HL-60/S4 treated with phorbol 12-myristate 13-acetate at 8.2 ng/mL for 4 days and 3 days (cell line): ENCODE results near the gene MSX2.

Source experiments
- in situ Hi-C: fragments of 300-500 bp; cut with MboI; formaldehyde crosslinking; loops from 2 replicates; pipeline ENCODE4 v1.15.0; 2022; ENCODE audit warnings: low sequenced_read_pairs

Gene MSX2

DNA sequence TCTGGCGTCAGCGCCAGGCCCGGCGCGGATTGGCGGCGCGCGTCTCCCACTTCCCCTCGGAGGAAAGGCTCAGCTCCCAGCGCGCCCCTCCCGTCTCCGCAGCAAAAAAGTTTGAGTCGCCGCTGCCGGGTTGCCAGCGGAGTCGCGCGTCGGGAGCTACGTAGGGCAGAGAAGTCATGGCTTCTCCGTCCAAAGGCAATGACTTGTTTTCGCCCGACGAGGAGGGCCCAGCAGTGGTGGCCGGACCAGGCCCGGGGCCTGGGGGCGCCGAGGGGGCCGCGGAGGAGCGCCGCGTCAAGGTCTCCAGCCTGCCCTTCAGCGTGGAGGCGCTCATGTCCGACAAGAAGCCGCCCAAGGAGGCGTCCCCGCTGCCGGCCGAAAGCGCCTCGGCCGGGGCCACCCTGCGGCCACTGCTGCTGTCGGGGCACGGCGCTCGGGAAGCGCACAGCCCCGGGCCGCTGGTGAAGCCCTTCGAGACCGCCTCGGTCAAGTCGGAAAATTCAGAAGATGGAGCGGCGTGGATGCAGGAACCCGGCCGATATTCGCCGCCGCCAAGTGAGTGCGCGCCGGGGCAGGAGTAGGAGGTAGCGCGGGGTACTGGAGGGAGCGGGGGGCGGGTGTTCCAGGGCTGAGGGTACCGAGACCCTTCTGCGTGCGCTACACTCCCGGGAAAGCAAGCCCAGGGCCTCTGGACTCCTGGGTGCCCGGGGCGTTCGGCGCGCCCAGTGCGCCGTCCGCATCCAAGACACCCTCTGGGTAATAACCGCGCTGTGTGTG lies at the start of gene MSX2:
Gene MSX2 (plus strand): TSS at position 99 of the 777 bp plus-strand sequence. CDS start 78 bp downstream, at position 177.
- in situ Hi-C loops: no loop called here

DNA sequence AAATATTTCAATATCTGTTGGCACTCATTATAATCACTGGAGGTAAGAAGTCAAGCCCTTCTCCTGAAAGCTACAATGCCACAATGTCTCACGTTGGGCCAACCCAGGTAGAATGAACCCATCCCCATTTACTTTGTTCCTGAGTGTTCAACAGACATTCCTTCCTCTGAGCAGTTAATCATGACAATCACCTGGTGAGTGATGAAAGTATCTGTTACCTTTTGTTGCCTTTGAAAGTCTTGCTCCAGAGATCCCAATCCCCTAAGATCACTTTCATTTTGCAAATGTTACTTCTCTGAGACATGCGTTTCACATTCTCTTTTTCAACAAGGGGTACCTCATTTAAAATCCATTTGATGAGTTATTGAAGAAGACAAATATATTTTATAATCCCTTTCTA lies 49.3 kb upstream of the MSX2 start:
- in situ Hi-C loops: no loop called here

DNA sequence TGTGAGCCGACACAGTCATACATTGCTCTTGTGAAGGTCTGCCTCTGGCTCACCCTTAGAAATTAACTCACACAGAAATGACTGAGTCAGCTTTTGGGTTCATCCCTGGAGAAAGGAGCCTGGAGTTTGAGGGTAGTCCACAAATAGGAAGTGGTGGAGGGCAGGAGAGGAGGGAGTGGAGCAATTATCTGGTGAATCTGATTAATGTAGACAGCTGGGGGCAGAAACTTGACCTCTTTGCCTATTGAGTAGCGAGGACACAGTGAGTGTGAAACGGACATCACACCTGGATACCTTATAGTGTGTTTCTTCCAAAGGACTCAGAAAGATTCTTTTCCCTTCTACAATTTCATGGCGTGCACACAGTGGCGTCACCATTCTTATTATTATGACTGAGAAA lies 48.5 kb upstream of the MSX2 start:
- in situ Hi-C loops: no loop called here

DNA sequence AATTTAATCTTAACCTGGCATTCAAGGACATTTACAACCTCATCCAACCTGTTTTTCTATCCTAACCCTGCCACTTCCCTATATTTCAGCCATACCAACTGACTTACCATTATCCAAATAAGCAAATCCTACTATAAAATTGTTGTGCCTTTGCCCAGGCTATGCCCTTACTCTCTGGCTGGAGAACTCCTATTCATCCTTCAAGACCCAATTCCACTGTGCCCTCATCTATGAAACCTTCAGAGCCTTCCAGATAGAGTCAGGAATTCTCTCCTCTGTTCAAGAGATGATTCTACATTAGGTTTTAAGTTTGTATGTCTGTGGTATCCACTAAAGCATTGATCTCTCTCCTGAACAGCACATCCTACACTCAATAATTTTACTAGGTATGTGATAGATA lies 46.3 kb upstream of the MSX2 start:
- in situ Hi-C loops: no loop called here

DNA sequence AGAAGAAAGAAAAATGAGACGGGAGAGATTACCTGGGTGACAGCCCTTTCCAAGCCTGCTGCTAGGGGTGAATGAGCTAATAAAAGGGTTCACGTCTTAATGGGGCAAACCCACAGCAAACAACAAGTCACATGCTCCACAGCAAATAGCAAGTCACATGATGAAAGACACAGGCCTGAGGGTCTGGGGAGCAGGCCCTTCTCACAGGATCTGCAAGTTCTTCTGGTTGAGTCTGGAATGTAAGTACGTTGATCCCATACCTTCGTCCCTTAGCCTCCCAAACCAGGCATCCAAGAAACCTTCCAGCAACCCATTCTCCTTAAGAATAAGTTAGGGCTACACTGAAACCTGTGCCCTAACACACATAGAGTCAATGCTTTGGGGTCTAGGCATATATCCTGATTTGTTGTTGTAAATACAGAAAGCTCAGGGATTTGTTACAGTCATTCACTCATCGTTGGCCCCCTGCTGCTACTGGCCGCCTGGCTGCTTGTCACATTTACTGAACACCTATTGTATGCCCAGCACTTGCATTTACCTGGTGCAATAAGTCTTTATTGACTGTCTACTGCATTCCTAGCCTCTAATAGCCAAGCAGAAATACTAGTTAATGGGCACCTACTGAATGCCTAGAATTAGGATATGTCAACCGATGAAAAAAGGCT lies 43.3 kb upstream of the MSX2 start:
- in situ Hi-C loops: no loop called here

DNA sequence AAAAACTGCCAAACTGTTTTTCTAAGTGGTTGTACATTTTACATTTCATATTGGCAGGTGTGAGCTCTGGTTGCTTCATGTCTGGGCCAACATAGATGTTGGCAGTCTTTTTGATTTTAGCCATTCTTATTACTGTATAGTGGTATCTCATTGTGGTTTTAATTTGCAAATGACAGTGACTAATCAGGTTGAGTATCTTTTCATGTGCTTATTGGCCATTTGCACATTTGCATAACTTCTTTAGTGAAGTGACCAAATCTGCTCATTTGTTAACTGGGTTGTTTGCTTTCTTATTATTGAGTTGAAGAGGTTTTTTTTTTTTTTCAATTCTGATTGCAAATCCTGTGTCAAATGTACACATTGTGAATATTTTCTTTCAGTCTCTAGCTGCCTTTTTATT lies 36.9 kb upstream of the MSX2 start:
- in situ Hi-C loops: no loop called here

DNA sequence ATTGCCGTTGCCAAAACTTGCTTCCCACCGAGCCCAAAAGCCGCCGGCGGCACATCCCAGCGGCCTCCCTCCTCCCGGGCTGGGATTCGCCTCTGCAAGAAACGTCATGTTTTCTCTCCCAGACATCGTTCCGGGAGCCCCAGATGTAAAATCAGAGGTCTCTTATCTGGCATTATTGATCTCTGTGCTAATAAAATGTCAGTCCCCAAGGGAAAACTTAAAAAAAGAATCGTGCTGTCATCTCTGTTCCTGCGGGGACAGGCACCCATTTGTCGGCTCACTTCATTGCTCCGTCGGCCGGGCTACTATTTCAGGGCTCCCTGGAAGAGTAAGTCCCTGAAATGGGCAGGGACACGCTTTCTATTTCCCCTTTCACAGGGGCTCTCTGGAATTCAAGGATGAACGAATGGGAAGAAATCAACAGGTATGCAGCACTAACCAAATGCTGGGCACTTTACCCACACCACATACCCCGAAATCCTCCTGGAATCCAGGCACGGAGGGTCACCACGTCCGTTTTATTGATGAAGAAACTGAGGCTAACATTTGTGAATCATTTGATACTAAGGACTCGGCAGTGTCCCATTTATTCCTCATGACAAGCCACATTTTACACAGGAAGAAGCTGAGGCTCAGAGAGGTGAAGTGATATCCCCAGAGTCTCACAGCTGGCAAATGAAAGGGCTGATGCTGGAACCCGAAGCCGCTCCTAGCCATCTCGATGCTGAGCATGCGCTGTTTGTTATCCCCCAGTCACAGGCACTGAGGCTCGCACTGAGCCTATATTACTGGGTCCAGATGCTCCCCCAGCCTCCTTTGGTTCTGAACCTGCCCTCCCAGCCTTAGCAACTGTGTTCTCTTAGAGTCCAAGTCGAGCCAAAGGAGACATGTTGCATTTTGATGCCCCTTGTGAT lies 35.7 kb upstream of the MSX2 start:
- in situ Hi-C loops: no loop called here

DNA sequence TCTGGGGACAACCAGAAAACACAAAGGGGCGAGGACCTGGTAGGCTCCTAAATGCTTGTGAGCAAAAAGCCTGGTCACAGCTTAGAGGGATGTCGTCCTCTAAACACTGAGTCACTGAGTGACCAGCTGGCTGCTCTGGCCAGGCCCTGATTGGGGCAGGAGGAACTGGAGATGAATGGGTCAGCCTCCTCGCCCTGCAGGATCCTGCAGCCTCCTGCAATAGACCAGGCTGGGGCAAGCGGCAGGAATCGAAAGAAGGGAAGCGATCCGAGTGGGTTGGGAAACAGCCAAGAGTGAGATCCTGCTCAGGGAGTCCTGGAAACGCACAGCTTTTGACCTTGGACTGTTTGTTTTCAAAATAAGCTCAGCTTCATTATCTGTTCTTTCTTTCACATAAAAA lies 34.1 kb upstream of the MSX2 start:
- in situ Hi-C loops: no loop called here

DNA sequence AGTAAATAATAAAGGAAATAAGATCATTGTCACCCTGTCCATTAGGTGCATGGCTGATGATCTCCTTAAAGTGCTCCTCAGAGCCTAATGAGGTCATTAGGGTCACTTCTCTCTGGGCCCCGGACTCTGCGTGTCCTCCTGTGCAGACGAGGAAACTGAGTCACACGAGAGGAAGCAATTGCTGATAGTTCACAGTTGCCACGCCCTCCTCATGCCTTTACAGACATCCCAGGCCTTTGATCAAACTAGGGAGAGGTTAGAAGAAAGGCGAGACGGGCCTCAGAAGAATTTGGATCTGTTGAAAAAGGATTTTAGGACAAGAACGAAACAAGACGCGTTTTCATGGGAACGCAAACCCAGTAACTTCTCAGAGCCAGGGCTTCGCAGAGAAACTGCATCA lies 32.0 kb upstream of the MSX2 start:
- in situ Hi-C loops: no loop called here

DNA sequence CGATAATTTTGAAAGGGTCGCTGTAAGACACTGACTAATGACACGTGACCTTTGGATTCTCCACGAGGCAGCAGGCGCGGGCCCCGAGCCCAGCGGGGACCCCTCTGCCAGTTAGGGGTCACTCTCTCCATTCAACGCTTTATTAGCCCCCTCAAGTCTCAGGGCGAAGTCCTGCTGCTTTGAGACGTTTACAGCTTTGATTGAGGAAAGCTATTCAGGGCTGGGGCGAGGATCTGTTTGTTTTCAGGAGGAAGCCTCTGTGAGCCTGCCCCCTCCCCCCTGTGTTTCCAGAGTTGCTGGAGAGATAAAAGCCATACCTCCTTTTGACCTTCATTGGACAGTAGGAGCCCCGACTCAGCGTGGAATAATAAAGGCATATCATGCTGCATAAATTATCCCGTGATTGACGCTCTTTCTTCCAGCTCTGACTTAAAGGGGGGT lies 31.4 kb upstream of the MSX2 start:
- in situ Hi-C loops: no loop called here

DNA sequence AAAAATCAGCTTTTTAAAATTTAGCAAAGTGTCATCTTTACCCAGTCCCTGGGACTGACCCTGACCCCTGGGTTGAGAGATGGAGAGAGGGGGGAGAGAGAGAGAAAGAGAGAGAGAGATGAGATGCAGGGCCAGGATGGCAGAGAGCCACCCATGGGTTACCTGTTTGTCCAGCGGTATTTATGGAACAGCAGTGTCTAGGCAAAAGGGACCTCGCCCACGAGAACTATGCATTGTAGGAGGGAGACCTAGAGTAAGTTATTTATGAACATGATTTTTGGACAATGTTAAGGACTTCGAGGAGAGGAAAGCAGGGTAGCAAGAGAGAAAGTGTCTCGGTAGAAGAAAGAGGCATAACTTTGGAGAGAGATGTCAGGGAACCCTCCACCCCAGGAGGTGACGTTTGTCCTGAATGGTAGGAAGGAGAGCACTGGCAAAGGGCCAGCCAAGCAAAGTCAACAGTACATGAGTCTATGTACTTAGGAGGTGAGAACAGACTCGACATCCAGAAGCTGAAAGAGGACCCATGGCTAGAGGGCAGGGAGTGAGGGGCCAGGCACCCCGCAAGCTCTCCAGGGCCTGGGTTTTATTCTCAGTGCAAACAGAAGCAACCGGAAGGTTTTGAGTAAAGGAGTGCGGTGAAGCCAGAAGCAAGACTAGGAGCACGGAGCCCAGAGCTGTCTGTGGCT lies 30.5 kb upstream of the MSX2 start:
- in situ Hi-C loops: no loop called here

DNA sequence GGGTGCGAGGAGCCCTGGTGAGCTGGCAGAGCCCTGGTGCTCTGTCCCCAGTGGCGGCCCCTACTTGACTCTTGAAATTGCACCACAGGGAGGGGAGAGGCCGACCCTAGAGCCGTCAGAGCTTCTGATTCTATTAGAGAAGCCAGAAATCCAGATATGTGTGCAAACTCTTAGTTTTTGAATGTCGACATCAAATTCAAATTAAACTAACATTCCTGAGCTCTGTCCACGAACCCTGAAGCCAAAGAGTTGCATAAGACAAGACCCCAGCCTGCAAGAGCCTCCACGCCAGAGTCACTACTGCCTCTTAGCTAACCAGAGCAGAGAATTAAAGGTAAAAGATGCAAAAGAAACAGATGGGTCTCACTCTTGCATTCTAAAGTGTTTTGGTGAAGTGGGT lies 29.8 kb upstream of the MSX2 start:
- in situ Hi-C loops: no loop called here

DNA sequence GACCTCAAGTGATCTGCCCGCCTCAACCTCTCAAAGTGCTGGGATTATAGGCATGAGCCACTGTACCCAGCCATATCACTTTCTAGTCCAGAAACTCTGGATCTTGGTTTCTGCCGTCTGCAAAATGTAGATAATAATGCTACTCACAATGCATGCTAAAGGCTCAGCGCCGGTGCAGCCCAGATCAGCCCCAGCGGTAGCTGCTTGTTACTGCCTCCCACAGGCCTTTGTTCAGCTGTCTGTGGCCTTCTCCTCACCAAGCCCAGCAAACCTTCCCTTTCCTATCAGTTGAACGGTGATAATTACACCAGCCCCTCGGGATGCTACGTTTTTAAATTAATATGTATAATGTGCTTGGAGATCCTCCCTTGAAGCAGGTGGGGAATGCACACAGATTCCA lies 26.2 kb upstream of the MSX2 start:
- in situ Hi-C loops: no loop called here

DNA sequence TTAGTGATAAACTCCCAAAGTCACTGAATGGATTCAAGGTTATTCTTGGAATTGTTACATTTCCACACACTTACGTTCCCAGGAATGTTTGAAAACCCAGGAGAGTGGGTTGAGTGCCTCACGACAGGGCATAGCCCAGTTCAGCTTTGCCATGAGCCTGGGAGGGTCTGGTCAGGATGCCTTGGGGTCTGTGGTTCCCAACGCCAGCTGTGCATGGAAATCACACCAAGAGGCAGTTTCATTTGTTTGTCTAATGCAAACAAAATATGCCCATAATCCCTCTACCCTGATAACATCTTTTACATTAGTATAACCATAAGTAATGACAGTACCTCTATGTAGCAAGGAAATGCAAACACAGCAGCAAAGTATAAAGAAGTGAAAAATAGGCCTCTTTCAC lies 25.3 kb upstream of the MSX2 start:
- in situ Hi-C loops: no loop called here

DNA sequence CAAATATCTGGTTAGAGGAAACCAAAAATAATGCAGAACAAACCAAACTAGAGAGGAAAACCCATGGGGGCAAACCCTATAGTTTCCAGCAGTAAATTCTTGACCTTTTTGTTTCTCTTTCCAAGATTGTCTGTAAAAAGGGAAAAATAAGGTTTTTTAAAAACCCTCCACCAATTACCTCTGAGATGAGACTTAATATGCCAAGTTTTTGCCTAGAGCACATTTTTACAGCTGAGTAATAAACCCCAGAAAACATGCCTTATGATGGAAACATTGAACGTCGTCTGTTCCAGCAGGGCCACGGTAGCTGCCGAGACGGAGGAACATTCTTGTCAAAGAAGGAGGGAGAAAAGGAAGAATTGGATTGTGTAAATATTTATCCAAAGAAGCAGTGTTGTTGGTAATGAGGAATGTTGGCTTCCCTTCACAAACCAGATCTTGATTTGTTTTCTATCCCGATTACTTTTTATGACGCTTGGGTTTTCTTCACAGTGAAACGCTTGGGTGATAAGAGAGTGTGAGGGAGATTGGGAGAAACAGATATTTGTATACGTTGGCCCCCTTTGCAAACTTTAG lies 17.3 kb upstream of the MSX2 start:
- in situ Hi-C loops: no loop called here

DNA sequence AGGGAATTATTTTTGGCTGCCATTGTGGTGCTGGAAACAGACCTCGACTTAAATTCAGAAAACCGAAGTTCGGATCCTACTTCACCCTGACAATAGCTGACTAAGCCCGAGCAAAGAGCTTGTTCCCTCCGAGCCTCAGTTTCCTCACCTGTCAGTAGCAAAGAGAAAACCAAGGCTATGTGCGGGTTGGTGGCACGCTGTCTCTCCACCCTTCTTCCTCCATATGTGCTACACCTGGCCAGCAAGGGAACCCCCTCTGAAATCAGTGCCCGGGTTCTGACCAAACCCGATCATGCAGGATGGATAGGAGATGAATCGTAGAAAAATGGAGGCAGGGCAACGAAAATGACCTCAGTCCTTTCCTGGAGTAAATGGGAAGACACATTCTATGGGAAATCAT lies 16.7 kb upstream of the MSX2 start:
- in situ Hi-C loops: no loop called here

DNA sequence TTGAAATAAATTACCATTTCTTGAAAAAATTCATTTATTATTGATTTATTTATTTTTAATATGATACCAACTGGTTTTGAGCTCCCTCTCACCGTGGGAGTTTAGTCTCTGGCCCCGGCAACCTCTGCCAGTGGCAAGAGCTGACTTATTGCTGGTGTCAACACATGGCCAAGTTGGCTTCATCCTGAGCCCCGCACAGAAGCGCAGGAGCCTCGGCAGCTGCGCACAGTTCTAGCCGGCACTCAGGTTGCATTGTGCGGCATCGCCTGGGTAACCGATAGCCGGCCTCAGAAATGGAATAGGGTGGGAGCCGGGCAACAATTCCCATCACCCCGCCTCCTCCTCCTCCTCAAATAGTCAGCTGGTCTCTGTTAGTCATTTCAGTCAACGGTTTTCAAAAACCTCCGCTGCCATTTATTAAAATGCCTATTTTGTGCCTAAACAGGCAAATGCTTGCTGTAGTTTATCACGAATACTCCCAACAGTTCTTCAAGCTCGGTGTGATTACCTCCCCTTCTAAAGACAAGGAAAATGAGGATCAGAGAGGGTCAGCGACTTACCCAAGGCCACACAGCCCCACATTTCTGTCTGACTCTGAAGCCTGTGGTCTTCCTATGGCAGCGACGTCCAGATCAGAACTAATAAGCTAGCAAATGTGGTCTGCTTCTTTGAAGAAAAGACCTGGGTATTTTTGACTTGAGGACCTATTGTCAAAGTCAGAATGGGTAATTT lies 15.7 kb upstream of the MSX2 start:
- in situ Hi-C loops: no loop called here

DNA sequence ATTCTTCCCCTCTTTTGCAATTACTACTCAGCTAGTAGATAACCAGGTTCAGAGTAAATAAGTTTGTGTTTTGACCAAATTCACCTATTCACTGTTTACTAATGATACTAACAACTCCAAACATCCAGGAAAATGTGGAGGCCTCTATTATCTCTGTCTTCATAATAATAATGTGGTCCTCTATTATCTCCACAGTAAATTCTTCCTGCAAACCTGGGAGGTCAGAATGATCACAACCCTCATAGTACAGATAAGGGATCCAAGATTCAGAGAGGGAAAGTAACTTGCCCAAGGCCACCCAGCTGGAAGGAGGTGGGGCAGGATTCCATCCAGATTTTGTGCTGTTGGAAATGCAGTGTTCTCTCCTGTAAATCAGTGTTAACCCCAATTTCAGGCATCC lies 9.6 kb upstream of the MSX2 start:
- in situ Hi-C loops: no loop called here

DNA sequence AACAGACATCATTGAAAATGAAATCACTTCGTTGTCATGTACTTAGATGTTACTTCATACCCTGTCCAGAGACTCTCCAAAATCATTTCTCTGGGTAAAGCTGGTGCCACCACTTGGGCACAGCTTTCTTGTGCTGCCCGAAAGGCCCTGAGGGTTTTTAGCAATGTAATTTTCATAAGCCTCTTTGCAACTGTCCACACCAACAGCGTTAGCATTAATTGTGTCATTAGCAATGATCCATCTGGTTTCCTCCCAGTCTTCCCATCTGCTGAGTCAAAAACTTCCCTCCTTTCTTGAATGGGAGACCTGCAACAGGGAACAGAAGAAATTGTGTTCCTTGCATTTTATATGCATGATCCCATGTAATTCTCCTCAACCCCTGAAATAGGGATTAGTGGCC lies 8.6 kb upstream of the MSX2 start:
- in situ Hi-C loops: no loop called here
